PC-9 (cell line): ENCODE results near the gene KCNMB1.

Experiments
- CTCF ChIP-seq: fragments of 200-600 bp; sonication (generic); conservative IDR thresholded peaks from 2 replicates; pipeline ENCODE4 v1.6.1; 2017; ENCODE audit warnings: mixed run types, antibody characterized with exemption, mild to moderate bottlenecking, moderate library complexity
- EZH2 ChIP-seq: fragments of 200-600 bp; sonication (generic); IDR thresholded peaks from 2 replicates; pipeline ENCODE4 v1.8.0; 2017; ENCODE audit warnings: antibody characterized with exemption, low read depth

GRCh38 chr5:170437621-170438375 lies 48.6 kb upstream of the KCNMB1 start:
- TF ChIP-seq EZH2 = no peak
- no peak for TF ChIP-seq CTCF
